Immature natural killer cell (primary cell): ENCODE measurements around the gene TFF2. TPM values are rescaled to one million over a fixed set of nuclear protein-coding genes. Genes with fewer than 3 reads are reported as not detected.

Experiments used
- DNase-seq, 3 donors: peaks; one replicate each; pipeline ENCODE4 v3.0.0; 2022; ENCODE audit warnings: mixed read lengths in 1 of 3
- H3K27ac Mint-ChIP-seq, 6 donors: one replicate each; pipeline ENCODE4 v1.8.0; 2020; ENCODE audit warnings: mixed read lengths in 6 of 6, mild to moderate bottlenecking in 5 of 6, inconsistent platforms in 4 of 6, moderate library complexity in 3 of 6
- H3K27me3 Mint-ChIP-seq, 3 donors: one replicate each; pipeline ENCODE4 v1.8.0; 2020 to 2021; ENCODE audit warnings: low read depth in 3 of 3, mild to moderate bottlenecking in 3 of 3, mixed read lengths in 3 of 3, moderate library complexity in 3 of 3, inconsistent platforms in 1 of 3
- H3K36me3 Mint-ChIP-seq, 3 donors: one replicate each; pipeline ENCODE4 v1.8.0; 2020; ENCODE audit warnings: mixed read lengths in 3 of 3, inconsistent platforms in 2 of 3, mild to moderate bottlenecking in 2 of 3
- H3K4me1 Mint-ChIP-seq, 2 donors: one replicate each; pipeline ENCODE4 v1.8.0; 2020; ENCODE audit warnings: inconsistent platforms in 2 of 2, mild to moderate bottlenecking in 2 of 2, mixed read lengths in 2 of 2, moderate library complexity in 1 of 2
- H3K4me3 Mint-ChIP-seq, 5 donors: one replicate each; pipeline ENCODE4 v1.8.0; 2020; ENCODE audit warnings: mild to moderate bottlenecking in 5 of 5, mixed read lengths in 5 of 5, inconsistent platforms in 3 of 5, moderate library complexity in 3 of 5
- H3K9me3 Mint-ChIP-seq, 6 donors: one replicate each; pipeline ENCODE4 v1.8.0; 2020; ENCODE audit warnings: mild to moderate bottlenecking in 6 of 6, mixed read lengths in 6 of 6, inconsistent platforms in 4 of 6, moderate library complexity in 3 of 6
- polyA plus RNA-seq, 3 donors: library from polyadenylated mRNA; unstranded; fragments of 300-500 nt; fragmentation: Illumina TruSeq; gene quantifications; one replicate each; pipeline ENCODE4 v1.2.3, GENCODE V29; 2021

Gene TFF2
- polyA plus RNA-seq, 3 donors from 2014 or later, result not detected

DNA sequence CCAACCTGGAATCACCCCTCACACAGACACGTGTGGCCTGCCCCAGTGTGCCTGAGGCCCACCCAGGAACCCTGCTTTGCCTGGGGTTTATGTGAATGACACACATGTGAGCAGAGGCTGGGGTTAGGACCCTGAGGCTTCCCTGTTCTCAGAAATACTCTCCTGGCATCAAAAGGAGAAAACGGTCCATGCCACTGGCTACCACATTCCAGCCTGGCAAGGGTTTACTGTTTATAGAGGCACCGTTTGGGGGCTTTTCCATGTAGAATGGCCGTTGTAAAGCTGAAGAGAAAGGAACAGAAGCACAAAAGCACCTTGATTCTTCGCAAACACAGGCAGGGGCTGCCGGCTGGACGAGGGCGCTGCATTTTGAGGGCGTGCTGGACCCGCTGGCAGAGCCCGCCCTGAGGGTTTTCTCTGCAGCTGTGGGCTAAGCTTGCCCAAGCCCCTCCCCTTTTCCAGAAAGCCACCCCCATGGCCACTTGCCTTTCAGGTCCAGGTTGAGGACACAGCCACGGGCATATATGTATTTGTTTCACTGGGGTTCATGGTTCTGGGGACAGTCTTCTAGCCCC lies 48.6 kb downstream of the TFF2 start:
- Mint-ChIP-seq H3K36me3 (peaks cover 0 to 6% (median 2%) of the 10 kb centered on the region in 3 donors), H3K9me3 (no peaks in the 10 kb centered on the region), H3K4me3 (no peak overlapping the region), H3K27ac (no peak overlapping the region), H3K4me1 (no peaks in the 10 kb centered on the region), H3K27me3 (peaks cover 0 to 16% (median 3%) of the 10 kb centered on the region in 3 donors)
- DNase-seq, result no peak

DNA sequence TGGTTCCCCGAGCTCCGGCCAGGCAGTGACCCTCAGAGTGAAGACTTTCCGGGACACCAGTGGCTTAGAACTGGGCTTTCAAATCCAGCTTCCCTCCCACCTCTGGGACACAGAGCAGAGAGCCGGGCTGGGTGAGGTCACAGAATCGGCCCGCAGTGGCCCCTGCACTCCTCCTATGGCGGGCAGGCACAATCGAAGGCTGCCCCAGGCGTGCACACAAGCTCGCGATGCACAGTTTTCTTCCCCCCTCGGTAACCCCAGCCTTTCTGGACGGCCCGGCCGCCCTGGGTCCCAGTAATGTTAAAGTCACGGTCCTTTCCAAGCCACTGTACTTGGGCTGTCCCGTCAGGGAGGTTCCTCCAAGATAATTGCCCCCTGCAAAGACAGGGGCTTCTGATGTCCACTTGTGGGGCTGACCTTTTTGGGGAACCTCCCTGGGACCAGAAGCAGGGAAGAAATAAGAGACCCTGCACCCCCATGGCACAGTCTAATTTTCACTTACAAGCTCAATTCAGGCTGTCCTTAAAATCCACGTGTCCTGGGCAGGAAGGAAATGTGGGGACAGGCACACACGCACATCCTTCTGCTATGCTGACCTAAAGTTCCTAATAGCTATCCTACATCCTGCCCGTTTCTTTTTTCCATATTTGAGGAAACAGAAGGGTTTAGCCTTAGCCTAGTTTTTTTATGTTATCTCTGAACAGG lies 49.3 kb downstream of the TFF2 start:
- H3K27ac Mint-ChIP-seq, result no peak overlapping the region
- H3K4me3 Mint-ChIP-seq, result no peak overlapping the region
- H3K9me3 Mint-ChIP-seq, result no peaks in the 10 kb centered on the region
- peaks cover 0 to 7% (median 6%) of the 10 kb centered on the region in 3 donors for H3K36me3 Mint-ChIP-seq
- no peak for DNase-seq
- H3K27me3 Mint-ChIP-seq, result peaks cover 0 to 11% (median 3%) of the 10 kb centered on the region in 3 donors
- no peaks in the 10 kb centered on the region for H3K4me1 Mint-ChIP-seq

DNA sequence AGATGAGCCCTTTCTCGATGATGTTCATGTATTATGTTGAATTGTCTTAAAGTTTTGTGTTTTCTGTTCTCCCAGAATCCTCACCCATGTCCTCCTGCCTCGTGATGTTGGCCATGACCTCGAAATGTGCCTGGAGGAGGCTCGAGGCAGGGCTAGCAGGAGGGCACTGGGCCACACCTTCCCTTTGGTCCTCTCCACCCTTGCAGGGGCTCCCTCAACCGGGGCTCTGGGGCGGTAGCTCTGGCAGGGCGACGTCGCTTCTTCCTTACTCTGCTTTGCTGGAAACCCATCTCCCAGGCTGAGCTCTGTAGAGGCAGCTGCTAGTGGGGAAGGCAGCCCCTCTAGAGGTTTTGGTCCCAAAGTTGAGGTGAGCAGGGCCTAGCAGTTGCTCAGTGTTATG lies 49.8 kb downstream of the TFF2 start:
- no peaks in the 10 kb centered on the region for H3K4me1 Mint-ChIP-seq
- H3K36me3 Mint-ChIP-seq, result peaks cover under 1 to 12% (median 7%) of the 10 kb centered on the region in 3 donors
- H3K27me3 Mint-ChIP-seq, result peaks cover 0 to 11% (median 3%) of the 10 kb centered on the region in 3 donors
- no peak for DNase-seq
- H3K9me3 Mint-ChIP-seq, result no peaks in the 10 kb centered on the region
- no peak overlapping the region for H3K4me3 Mint-ChIP-seq
- no peak overlapping the region for H3K27ac Mint-ChIP-seq

DNA sequence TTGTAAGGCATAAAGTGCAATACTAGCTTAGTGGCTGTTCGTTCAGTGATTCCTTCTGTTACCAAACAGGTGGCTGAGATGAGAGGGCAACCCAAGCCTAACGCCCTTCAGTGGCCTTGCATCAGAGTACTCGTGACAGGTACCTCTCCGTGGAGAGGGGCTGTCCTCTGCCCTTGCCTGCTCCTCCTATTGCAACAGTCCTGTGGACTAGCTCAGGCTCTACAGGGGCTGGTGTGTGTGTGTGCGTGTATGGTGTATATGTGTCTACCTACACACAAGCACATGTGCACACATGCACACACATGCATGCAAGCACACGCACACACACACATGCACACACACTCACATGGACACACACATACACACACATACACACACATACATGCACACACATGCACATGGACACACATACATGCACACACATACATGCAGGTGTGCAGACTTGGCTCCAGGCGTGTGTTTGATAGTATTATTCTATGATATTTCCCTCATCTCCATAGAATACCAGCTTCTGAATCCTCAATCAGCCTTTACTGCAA lies 50.7 kb downstream of the TFF2 start:
- Mint-ChIP-seq H3K4me1 (no peaks in the 10 kb centered on the region), H3K36me3 (peaks cover 8 to 20% (median 14%) of the 10 kb centered on the region in 3 donors), H3K4me3 (no peak overlapping the region), H3K27ac (no peak overlapping the region), H3K27me3 (peaks cover 0 to 7% (median 0%) of the 10 kb centered on the region in 3 donors), H3K9me3 (no peaks in the 10 kb centered on the region)
- DNase-seq, result no peak

DNA sequence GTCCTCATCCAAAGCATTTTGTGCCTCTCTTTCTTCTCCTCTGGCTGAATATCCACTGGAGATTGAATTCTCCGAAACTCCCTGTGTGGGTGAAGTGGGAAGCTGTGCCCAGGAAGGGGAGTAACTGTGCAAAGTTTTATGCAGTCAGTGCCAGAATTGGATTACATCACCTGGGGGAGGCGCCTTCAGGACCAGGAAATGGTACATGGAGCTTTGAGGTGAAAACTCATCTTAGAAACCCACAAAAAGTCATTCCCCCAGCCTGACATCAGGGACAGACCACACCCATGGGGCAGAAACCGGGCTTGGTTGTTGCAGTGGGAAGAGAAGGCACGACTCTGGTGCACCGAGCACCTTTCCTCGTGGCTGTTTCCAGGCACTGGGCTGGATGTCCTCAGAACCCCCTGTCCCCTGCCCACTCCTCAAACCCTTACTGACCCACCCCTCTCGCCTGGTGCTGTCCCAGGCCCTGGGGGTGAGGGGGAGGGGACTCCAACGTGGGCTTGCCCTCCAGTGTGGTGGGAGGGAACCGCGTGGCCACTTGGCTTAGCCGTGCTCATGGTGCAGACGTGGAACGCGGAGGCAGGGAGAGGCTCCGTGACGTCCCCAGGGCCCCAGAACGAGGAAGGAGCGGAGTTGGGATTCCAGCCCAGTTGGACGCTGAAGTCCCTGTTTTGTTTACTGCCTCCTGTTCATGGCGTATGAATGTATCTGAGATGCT lies 51.3 kb downstream of the TFF2 start:
- no peaks in the 10 kb centered on the region for H3K9me3 Mint-ChIP-seq
- H3K36me3 Mint-ChIP-seq, result peaks cover 8 to 23% (median 17%) of the 10 kb centered on the region in 3 donors
- H3K27ac Mint-ChIP-seq, result no peak overlapping the region
- H3K27me3 Mint-ChIP-seq, result peaks cover 0 to 6% (median 0%) of the 10 kb centered on the region in 3 donors
- no peaks in the 10 kb centered on the region for H3K4me1 Mint-ChIP-seq
- no peak for DNase-seq
- H3K4me3 Mint-ChIP-seq, result no peak overlapping the region

DNA sequence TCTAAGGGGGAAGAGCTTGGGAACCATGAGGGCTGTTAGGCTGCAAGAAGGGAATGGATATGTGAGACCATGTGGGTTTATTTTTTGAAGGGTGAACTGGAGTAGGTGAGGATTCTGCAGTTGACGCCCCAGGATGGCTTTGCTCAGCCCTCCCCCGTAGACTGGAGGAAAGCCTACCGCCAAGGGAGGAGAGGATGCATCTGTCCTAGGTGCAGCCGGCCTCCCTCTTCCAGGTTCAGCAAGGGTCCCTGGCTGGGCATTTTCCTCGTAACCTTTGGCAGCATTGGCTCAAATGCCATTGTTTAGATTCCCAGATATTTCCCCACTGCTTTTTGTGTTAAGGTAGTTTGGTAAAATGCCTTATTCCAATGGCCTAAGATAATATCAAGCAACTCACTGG lies 52.1 kb downstream of the TFF2 start:
- H3K27me3 Mint-ChIP-seq, result peaks cover 0 to 2% (median 0%) of the 10 kb centered on the region in 3 donors
- H3K4me3 Mint-ChIP-seq, result no peak overlapping the region
- no peaks in the 10 kb centered on the region for H3K4me1 Mint-ChIP-seq
- no peaks in the 10 kb centered on the region for H3K9me3 Mint-ChIP-seq
- peaks cover 8 to 23% (median 17%) of the 10 kb centered on the region in 3 donors for H3K36me3 Mint-ChIP-seq
- no peak for DNase-seq
- H3K27ac Mint-ChIP-seq, result no peak overlapping the region

DNA sequence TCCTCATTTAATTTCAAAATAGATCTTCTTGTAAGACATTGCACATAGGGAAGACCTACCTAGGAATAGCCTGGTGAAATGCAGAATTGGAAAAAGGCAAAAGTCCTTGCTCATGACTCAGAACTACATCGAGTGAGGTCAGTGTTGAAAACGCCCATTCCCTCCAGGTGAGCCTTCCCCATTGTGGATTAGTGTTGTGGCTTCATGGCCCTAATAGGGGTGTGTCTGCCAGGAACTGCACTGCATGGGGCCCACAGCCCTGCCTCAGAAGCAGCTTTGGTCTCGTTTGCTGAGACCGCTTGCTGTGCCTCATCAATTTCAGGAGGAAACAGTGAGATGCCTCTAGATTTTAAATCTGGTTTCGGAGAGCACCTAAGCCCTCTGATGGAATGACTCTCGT lies 52.6 kb downstream of the TFF2 start:
- no peaks in the 10 kb centered on the region for H3K9me3 Mint-ChIP-seq
- H3K27me3 Mint-ChIP-seq, result no peaks in the 10 kb centered on the region
- H3K27ac Mint-ChIP-seq, result no peak overlapping the region
- H3K4me1 Mint-ChIP-seq, result no peaks in the 10 kb centered on the region
- H3K36me3 Mint-ChIP-seq, result peaks cover 8 to 23% (median 17%) of the 10 kb centered on the region in 3 donors
- no peak overlapping the region for H3K4me3 Mint-ChIP-seq
- DNase-seq, result no peak

DNA sequence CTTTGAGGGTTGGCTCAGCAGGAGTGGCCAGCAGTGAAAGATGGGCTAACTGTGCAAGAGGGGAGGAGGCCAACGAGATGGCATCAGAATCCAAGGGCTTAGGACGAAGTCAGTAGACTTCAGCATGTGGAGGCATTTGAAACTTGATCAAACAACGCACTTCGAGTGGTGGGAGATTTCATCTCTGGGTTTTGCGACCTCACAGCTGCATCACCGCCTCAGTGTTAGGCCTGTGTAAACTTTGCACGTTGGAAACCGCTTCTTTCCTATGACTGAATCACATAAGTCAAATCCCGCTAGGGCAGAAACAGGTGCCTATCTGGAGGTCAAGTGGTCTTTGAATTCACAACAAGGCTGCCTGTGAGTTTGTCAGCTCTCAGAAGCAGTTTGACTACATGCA lies 53.4 kb downstream of the TFF2 start:
- no peak for DNase-seq
- H3K9me3 Mint-ChIP-seq, result no peaks in the 10 kb centered on the region
- H3K27me3 Mint-ChIP-seq, result no peaks in the 10 kb centered on the region
- H3K36me3 Mint-ChIP-seq, result peaks cover 8 to 23% (median 17%) of the 10 kb centered on the region in 3 donors
- H3K4me1 Mint-ChIP-seq, result no peaks in the 10 kb centered on the region
- H3K27ac Mint-ChIP-seq, result no peak overlapping the region
- H3K4me3 Mint-ChIP-seq, result no peak overlapping the region

DNA sequence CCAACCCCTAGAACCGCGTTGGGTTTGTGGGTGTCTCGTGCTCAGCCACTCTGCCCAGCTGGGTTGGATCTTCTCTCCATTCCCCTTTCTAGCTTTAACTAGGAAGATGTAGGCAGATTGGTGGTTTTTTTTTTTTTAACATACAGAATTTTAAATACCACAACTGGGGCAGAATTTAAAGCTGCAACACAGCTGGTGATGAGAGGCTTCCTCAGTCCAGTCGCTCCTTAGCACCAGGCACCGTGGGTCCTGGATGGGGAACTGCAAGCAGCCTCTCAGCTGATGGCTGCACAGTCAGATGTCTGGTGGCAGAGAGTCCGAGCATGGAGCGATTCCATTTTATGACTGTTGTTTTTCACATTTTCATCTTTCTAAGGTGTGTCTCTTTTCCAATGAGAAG lies 54.3 kb downstream of the TFF2 start:
- Mint-ChIP-seq H3K4me3 (no peak overlapping the region), H3K27me3 (no peaks in the 10 kb centered on the region), H3K27ac (no peak overlapping the region), H3K9me3 (no peaks in the 10 kb centered on the region), H3K36me3 (peaks cover 8 to 23% (median 17%) of the 10 kb centered on the region in 3 donors), H3K4me1 (no peaks in the 10 kb centered on the region)
- DNase-seq, result no peak

Other genes with a start within 250 kb of the TFF2 start
- 10 to 100 TPM in 1 of 3 donors, 1 to 10 TPM in 2; 4.3 to 10.9 (median 8.2) TPM for gene ABCG1, start 131.9 kb downstream of the TFF2 start, polyA plus RNA-seq
- gene TFF3, start 35.6 kb downstream of the TFF2 start, polyA plus RNA-seq, result not detected
- gene TFF1, start 15.5 kb upstream of the TFF2 start, polyA plus RNA-seq, result not detected
- gene TMPRSS3, start 45.1 kb upstream of the TFF2 start, polyA plus RNA-seq, result under 1 TPM in 1 of 3 donors, not detected in 2; 0.30 TPM
- gene UBASH3A, start 52.9 kb upstream of the TFF2 start, polyA plus RNA-seq, result under 1 TPM in 2 of 3 donors, not detected in 1; 0.38 to 0.58 TPM
- gene RSPH1, start 145.2 kb upstream of the TFF2 start, polyA plus RNA-seq, result under 1 TPM in 1 of 3 donors, not detected in 2; 0.37 TPM
- gene SLC37A1, start 162.9 kb upstream of the TFF2 start, polyA plus RNA-seq, result 1 to 10 TPM in 2 of 3 donors, under 1 TPM in 1; 0.09 to 6.3 (median 3.0) TPM